ENCODE measurements around the gene DAND5. TPM values are rescaled to one million over a fixed set of nuclear protein-coding genes. Genes with fewer than 3 reads are reported as not detected.

DAND5 gene
- total and polyA plus RNA-seq, 2 of the 13 experiments (the other 11 are each of a cell fraction or from before 2014, with no cell fraction given), result 0.04 TPM; not detected in 1

GRCh38 chr19:12994701-12995595, 25.6 kb downstream of the DAND5 start, which contains the start of gene NFIX (continued):
- TF ChIP-seq, protein P1, sequence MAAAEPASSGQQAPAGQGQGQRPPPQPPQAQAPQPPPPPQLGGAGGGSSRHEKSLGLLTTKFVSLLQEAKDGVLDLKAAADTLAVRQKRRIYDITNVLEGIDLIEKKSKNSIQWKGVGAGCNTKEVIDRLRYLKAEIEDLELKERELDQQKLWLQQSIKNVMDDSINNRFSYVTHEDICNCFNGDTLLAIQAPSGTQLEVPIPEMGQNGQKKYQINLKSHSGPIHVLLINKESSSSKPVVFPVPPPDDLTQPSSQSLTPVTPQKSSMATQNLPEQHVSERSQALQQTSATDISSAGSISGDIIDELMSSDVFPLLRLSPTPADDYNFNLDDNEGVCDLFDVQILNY (CRISPR knock-in tag; conservative IDR thresholded peaks at IDR 0.05), result no peak
- TF ChIP-seq HOXD1 (CRISPR knock-in tag; IDR thresholded peaks at IDR 0.05) (no peak), ZNF605 (CRISPR knock-in tag; IDR thresholded peaks at IDR 0.05) (no peak), TEAD3 (CRISPR knock-in tag; optimal IDR thresholded peaks at IDR 0.05; ENCODE audit: borderline replicate concordance) (peak; percentile 19), CENPX (CRISPR knock-in tag; IDR thresholded peaks at IDR 0.05) (no peak), MXI1 (IDR thresholded peaks at IDR 0.05; ENCODE audit: borderline replicate concordance, low read depth, low read length) (0 out of 3 replicates have a peak, but pooled peaks have one; percentile 17), NFIB (CRISPR knock-in tag; IDR thresholded peaks at IDR 0.05; ENCODE audit: borderline replicate concordance) (no peak), ZNF44 (CRISPR knock-in tag; IDR thresholded peaks at IDR 0.05) (no peak), CBX2 (IDR thresholded peaks at IDR 0.05; ENCODE audit: low read depth, low read length) (no peak), CBX2 (CRISPR knock-in tag; IDR thresholded peaks at IDR 0.05; ENCODE audit: low read depth) (no peak), NFE2 (CRISPR knock-in tag; IDR thresholded peaks at IDR 0.05) (no peak), PCBP1 (IDR thresholded peaks at IDR 0.05; ENCODE audit: borderline replicate concordance, low read depth, low read length) (no peak), DNMT1 (CRISPR knock-in tag; IDR thresholded peaks at IDR 0.05) (0 out of 2 replicates have a peak, but pooled peaks have one; percentile 78), CEBPB (IDR thresholded peaks at IDR 0.05; ENCODE audit: borderline replicate concordance, low read depth, low read length) (no peak), ZFP62 (CRISPR knock-in tag; IDR thresholded peaks at IDR 0.05) (no peak), ZNF30 (CRISPR knock-in tag; IDR thresholded peaks at IDR 0.05) (no peak), ZNF362 (CRISPR knock-in tag; IDR thresholded peaks at IDR 0.05; ENCODE audit: borderline replicate concordance) (no peak), JUN (CRISPR knock-in tag; IDR thresholded peaks at IDR 0.05) (no peak), ZNF33B (CRISPR knock-in tag; IDR thresholded peaks at IDR 0.05) (no peak), ZSCAN30 (CRISPR knock-in tag; IDR thresholded peaks at IDR 0.05) (no peak), TAF1 (CRISPR knock-in tag; IDR thresholded peaks at IDR 0.05) (no peak), ZNF782 (CRISPR knock-in tag; IDR thresholded peaks at IDR 0.05; ENCODE audit: borderline replicate concordance) (no peak), ZNF776 (CRISPR knock-in tag; IDR thresholded peaks at IDR 0.05) (no peak)
- TF ChIP-seq, protein P2, sequence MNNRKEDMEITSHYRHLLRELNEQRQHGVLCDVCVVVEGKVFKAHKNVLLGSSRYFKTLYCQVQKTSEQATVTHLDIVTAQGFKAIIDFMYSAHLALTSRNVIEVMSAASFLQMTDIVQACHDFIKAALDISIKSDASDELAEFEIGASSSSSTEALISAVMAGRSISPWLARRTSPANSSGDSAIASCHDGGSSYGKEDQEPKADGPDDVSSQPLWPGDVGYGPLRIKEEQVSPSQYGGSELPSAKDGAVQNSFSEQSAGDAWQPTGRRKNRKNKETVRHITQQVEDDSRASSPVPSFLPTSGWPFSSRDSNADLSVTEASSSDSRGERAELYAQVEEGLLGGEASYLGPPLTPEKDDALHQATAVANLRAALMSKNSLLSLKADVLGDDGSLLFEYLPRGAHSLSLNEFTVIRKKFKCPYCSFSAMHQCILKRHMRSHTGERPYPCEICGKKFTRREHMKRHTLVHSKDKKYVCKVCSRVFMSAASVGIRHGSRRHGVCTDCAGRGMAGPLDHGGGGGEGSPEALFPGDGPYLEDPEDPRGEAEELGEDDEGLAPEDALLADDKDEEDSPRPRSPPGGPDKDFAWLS (CRISPR knock-in tag; IDR thresholded peaks at IDR 0.05; ENCODE audit: borderline replicate concordance), result no peak
- TF ChIP-seq, protein P3, sequence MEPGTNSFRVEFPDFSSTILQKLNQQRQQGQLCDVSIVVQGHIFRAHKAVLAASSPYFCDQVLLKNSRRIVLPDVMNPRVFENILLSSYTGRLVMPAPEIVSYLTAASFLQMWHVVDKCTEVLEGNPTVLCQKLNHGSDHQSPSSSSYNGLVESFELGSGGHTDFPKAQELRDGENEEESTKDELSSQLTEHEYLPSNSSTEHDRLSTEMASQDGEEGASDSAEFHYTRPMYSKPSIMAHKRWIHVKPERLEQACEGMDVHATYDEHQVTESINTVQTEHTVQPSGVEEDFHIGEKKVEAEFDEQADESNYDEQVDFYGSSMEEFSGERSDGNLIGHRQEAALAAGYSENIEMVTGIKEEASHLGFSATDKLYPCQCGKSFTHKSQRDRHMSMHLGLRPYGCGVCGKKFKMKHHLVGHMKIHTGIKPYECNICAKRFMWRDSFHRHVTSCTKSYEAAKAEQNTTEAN (CRISPR knock-in tag; conservative IDR thresholded peaks at IDR 0.05), result peak; percentile 77; the same call in 1 of the 2 replicates
- TF ChIP-seq, protein P4, sequence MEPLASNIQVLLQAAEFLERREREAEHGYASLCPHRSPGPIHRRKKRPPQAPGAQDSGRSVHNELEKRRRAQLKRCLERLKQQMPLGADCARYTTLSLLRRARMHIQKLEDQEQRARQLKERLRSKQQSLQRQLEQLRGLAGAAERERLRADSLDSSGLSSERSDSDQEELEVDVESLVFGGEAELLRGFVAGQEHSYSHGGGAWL (CRISPR knock-in tag; IDR thresholded peaks at IDR 0.05), result 0 out of 2 replicates have a peak, but pooled peaks have one; percentile 36

Measured in HepG2 (cell line).